IPS-20b (cell line): Measurements from ENCODE around the gene EXOC3L1.
A peak's percentile ranks its signal among the peaks of the same experiment; 100 is the strongest.

Source experiments
- H3K27ac ChIP-seq: one replicate; pipeline ENCODE4 v1.5.1; 2013; ENCODE audit warnings: low read length
- H3K27me3 ChIP-seq: 2 replicates; pipeline ENCODE4 v1.6.1; 2013; ENCODE audit warnings: mild to moderate bottlenecking, low read length, inconsistent platforms; ENCODE audit not compliant: insufficient read depth
- H3K36me3 ChIP-seq: 2 replicates; pipeline ENCODE4 v1.6.1; 2013; ENCODE audit warnings: low read depth, mild to moderate bottlenecking, inconsistent platforms, low read length, moderate library complexity; ENCODE audit not compliant: insufficient read depth
- H3K4me1 ChIP-seq: 2 replicates; pipeline ENCODE4 v1.6.1; 2013; ENCODE audit warnings: mild to moderate bottlenecking, control low read depth, inconsistent platforms, low read length, moderate library complexity; ENCODE audit not compliant: insufficient read depth
- H3K4me3 ChIP-seq: 2 replicates; pipeline ENCODE4 v1.5.1; 2013; ENCODE audit warnings: mild to moderate bottlenecking, low read length, inconsistent platforms
- H3K9ac ChIP-seq: 2 replicates; pipeline ENCODE4 v1.6.1; 2013; ENCODE audit warnings: low read depth, mild to moderate bottlenecking, inconsistent platforms, low read length, moderate library complexity
- H3K9me3 ChIP-seq: 2 replicates; pipeline ENCODE4 v1.6.1; 2013; ENCODE audit warnings: mild to moderate bottlenecking, low read depth, low read length, inconsistent platforms; ENCODE audit not compliant: insufficient read depth

The EXOC3L1 gene

GRCh38 chr16:67156143-67156844 is 33.6 kb downstream of the EXOC3L1 start:
- no peak overlapping the region for H3K4me3 ChIP-seq
- no peak overlapping the region for H3K9ac ChIP-seq
- H3K27me3 ChIP-seq = peaks cover 100% of the 10 kb centered on the region
- H3K27ac ChIP-seq = no peak overlapping the region
- no peaks in the 10 kb centered on the region for H3K36me3 ChIP-seq
- H3K4me1 ChIP-seq = peaks cover 2% of the 10 kb centered on the region; the same call in 1 of the 2 replicates
- no peaks in the 10 kb centered on the region for H3K9me3 ChIP-seq

GRCh38 chr16:67155295-67156142 is 34.4 kb downstream of the EXOC3L1 start:
- Histone ChIP-seq H3K27me3 (peaks cover 100% of the 10 kb centered on the region), H3K9me3 (no peaks in the 10 kb centered on the region), H3K9ac (no peak overlapping the region), H3K4me1 (peaks cover 4% of the 10 kb centered on the region; the same call in 1 of the 2 replicates), H3K4me3 (peak overlapping the region; percentile 52; the same call in 1 of the 2 replicates), H3K36me3 (no peaks in the 10 kb centered on the region), H3K27ac (no peak overlapping the region)

- peaks cover 4% of the 10 kb centered on the region; the same call in 1 of the 2 replicates for H3K4me1 ChIP-seq
- no peak overlapping the region for H3K27ac ChIP-seq
- peaks cover 100% of the 10 kb centered on the region for H3K27me3 ChIP-seq
- no peaks in the 10 kb centered on the region for H3K9me3 ChIP-seq
- H3K36me3 ChIP-seq = no peaks in the 10 kb centered on the region
- peak overlapping the region; percentile 52; the same call in 1 of the 2 replicates for H3K4me3 ChIP-seq
- H3K9ac ChIP-seq = no peak overlapping the region
These were observed 35.2 kb downstream of the EXOC3L1 start for GRCh38 chr16:67154578-67155294.

- H3K27ac ChIP-seq = no peak overlapping the region
- peaks cover 4% of the 10 kb centered on the region; the same call in 1 of the 2 replicates for H3K4me1 ChIP-seq
- peaks cover 21% of the 10 kb centered on the region; the same call in 1 of the 2 replicates for H3K36me3 ChIP-seq
- H3K9me3 ChIP-seq = no peaks in the 10 kb centered on the region
- H3K4me3 ChIP-seq = peak overlapping the region; percentile 79
- peak overlapping the region; percentile 65; the same call in 1 of the 2 replicates for H3K9ac ChIP-seq
- peaks cover 79% of the 10 kb centered on the region for H3K27me3 ChIP-seq
These were observed 38.4 kb downstream of the EXOC3L1 start for GRCh38 chr16:67151431-67152097.

- Histone ChIP-seq H3K9me3 (no peaks in the 10 kb centered on the region), H3K27ac (no peak within 1 kb of the TSS), H3K4me1 (peaks cover 4% of the 10 kb centered on the region; the same call in 1 of the 2 replicates), H3K27me3 (peaks cover 72% of the 10 kb centered on the region), H3K4me3 (peak within 1 kb of the TSS; percentile 79), H3K36me3 (peaks cover 28% of the 10 kb centered on the region), H3K9ac (peak within 1 kb of the TSS; percentile 65; the same call in 1 of the 2 replicates)
These were observed 39.0 kb downstream of the EXOC3L1 start, which contains the start of gene B3GNT9 for GRCh38 chr16:67150833-67151396. Gene B3GNT9, minus strand, starts transcription at chr16:67150998. Its CDS starts 513 bp downstream, at chr16:67150485.

GRCh38 chr16:67150047-67150832 is 39.7 kb downstream of the EXOC3L1 start:
- no peak overlapping the region for H3K27ac ChIP-seq

GRCh38 chr16:67149276-67150046 is 40.5 kb downstream of the EXOC3L1 start:
- Histone ChIP-seq H3K4me3 (peak overlapping the region; percentile 79; the same call in 1 of the 2 replicates), H3K36me3 (peaks cover 42% of the 10 kb centered on the region), H3K27ac (no peak overlapping the region)

More at GRCh38 chr16:67150047-67150832, 39.7 kb downstream of the EXOC3L1 start:
- Histone ChIP-seq H3K4me3 (peak overlapping the region; percentile 79), H3K9ac (peak overlapping the region; percentile 65; the same call in 1 of the 2 replicates), H3K36me3 (peaks cover 35% of the 10 kb centered on the region), H3K4me1 (peaks cover 4% of the 10 kb centered on the region; the same call in 1 of the 2 replicates), H3K27me3 (peaks cover 66% of the 10 kb centered on the region), H3K9me3 (no peaks in the 10 kb centered on the region)

GRCh38 chr16:67148656-67149275 is 41.2 kb downstream of the EXOC3L1 start:
- Histone ChIP-seq H3K27me3 (peaks cover 51% of the 10 kb centered on the region), H3K9ac (no peak overlapping the region), H3K36me3 (peaks cover 49% of the 10 kb centered on the region), H3K4me1 (peaks cover 4% of the 10 kb centered on the region; the same call in 1 of the 2 replicates), H3K27ac (no peak overlapping the region), H3K4me3 (no peak overlapping the region), H3K9me3 (no peaks in the 10 kb centered on the region)

More at GRCh38 chr16:67149276-67150046, 40.5 kb downstream of the EXOC3L1 start:
- H3K9me3 ChIP-seq = no peaks in the 10 kb centered on the region
- H3K9ac ChIP-seq = no peak overlapping the region
- peaks cover 4% of the 10 kb centered on the region; the same call in 1 of the 2 replicates for H3K4me1 ChIP-seq
- peaks cover 58% of the 10 kb centered on the region for H3K27me3 ChIP-seq

GRCh38 chr16:67148221-67148620 is 41.7 kb downstream of the EXOC3L1 start:
- H3K27me3 ChIP-seq = peaks cover 45% of the 10 kb centered on the region
- H3K9me3 ChIP-seq = no peaks in the 10 kb centered on the region
- H3K4me1 ChIP-seq = peaks cover 4% of the 10 kb centered on the region; the same call in 1 of the 2 replicates
- H3K4me3 ChIP-seq = no peak overlapping the region
- no peak overlapping the region for H3K9ac ChIP-seq
- H3K36me3 ChIP-seq = peaks cover 53% of the 10 kb centered on the region
- no peak overlapping the region for H3K27ac ChIP-seq
